ENCODE measurements around the gene TRIM4.

GRCh38 chr7:99928994-99929729 lies 9.8 kb upstream of the TRIM4 start, which contains the start of gene GJC3:
- TF ChIP-seq CTCF (IDR thresholded peaks at IDR 0.05) (no peak), POLR2A (IDR thresholded peaks at IDR 0.05) (no peak)

Measured in testis (tissue), 2 donors.